Measurements from ENCODE around the gene LAS1L.
"Not testable (repeated sequence)": the region's sequence is repeated elsewhere in the genome, so short reads cannot be mapped to it uniquely, and the experiment has no call there.

Gene LAS1L

GRCh38 chrX:65516756-65517155 lies 17.8 kb downstream of the LAS1L start:
- peak; percentile 25 for DNase-seq

DNA sequence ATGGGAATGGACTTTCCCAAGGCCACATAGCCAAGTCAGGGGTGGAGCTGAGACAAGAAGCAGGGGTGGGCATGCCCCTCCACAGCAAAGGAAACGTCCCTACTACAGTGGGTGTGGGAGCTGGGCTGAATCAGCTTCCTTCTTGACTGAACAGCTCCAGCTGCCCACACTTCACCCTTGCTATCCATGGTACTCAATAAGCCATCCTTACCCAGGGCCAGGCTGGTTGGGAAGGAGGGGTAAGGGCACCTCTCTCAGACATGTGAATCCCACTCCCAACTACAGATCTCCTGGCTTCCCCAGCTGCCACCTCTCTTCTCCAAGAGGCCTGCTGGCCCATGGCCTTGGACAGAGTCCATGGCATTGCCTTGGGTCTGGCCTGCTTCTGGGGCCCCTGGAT lies 21.0 kb downstream of the LAS1L start:
- DNase-seq, result no peak

DNA sequence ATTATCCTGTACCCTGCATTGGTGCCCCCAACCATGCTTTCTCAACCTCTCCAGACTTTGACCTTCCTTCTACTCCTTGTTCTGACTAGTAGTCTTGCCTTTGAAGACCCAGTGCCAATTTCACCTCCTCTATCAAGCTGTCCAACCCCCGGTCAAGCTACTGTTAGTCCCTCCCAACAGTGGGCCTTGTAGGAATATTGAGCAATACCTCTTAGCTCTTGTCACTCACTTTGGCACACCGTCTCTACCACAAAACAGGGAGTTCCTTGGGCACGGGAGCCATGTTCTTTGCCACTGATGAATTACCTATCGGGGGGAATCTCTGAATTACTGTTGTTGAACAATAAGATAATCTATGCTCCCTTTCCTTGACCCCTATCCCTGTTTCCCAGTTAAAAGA lies 25.2 kb downstream of the LAS1L start:
- DNase-seq, result no peak

GRCh38 chrX:65508851-65509250 lies 25.7 kb downstream of the LAS1L start:
- no peak for DNase-seq

GRCh38 chrX:65502618-65503017 lies 32.0 kb downstream of the LAS1L start:
- no peak for DNase-seq

DNA sequence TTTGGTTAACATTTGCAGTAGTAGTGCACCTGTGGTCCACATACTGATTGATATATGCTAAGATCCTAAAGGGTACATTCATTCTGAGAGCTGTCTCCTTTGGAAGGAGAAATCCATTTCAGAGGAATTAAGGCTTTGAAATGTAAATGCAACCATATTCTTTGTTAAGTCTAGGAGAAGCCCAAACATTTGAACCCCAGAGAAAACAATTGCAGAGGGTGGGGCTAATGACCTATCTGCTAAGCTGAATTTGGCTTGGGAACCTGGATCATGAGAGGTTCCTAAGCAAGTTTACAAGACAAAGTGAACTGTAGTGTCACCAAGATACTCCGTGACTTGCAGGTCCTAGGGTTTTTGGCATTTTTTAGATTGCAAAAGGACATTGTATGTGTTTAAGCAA lies 41.2 kb downstream of the LAS1L start:
- DNase-seq, result no peak

GRCh38 chrX:65491620-65492019 lies 43.0 kb downstream of the LAS1L start:
- no peak for DNase-seq

- no peak for DNase-seq
Measured at GRCh38 chrX:65488495-65488894, 46.1 kb downstream of the LAS1L start.

DNA sequence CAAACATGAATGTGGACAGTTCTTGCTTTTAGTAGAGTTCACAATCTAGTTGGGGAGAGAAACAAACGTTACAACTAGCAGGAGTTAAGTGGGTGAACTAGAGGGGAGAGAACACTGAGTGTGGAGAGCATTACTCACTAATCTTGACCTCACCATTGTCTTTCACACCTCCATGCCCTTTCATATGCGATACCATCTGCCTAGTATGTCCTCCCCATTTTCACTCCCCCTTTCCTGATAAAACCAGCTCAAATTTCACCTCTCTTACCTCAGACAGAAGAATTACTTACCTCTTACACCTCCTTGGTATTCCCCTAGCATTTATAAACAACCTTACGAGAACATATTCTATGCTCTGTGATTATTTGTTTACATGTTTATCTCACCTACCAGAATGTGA lies 53.6 kb downstream of the LAS1L start:
- DNase-seq, result no peak

DNA sequence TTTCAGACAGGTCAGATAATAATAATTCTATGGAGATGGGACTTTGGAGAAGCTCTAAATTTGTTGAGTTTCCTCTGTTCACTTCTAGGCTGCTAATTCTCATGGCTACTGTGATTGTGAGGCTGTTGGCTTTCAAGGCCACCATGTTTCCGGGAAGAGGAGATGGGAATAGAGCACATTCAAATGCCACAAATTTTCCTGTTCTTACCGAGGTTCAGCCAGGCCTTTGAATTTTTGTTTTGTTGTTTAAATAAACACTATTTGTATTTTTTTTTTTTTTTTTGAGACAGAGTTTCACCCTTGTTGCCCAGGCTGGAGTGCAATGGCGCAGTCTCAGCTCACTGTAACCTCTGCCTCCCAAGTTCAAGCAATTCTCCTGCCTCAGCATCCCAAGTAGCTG lies 55.5 kb downstream of the LAS1L start:
- not testable (repeated sequence) for DNase-seq

- no peak for DNase-seq
Measured at GRCh38 chrX:65476564-65476963, 58.0 kb downstream of the LAS1L start.

- no peak for DNase-seq
Measured at GRCh38 chrX:65463550-65463949, 71.0 kb downstream of the LAS1L start.

All from midbrain (tissue), 1 donor.